BLaER1 (cell line): ENCODE measurements around the gene TTC3.
A peak's percentile ranks its signal among the peaks of the same experiment; 100 is the strongest.

Source experiments
- H3K27ac ChIP-seq: shearing (Covaris generic); formaldehyde crosslinking; 2 replicates; pipeline ENCODE4 v1.8.1; 2022
- H3K27me3 ChIP-seq: shearing (Covaris generic); formaldehyde crosslinking; 2 replicates; pipeline ENCODE4 v1.8.1; 2022
- H3K36me3 ChIP-seq: shearing (Covaris generic); formaldehyde crosslinking; 2 replicates; pipeline ENCODE4 v1.8.1; 2022
- H3K4me1 ChIP-seq: shearing (Covaris generic); formaldehyde crosslinking; 2 replicates; pipeline ENCODE4 v1.8.1; 2022
- H3K4me2 ChIP-seq: shearing (Covaris generic); formaldehyde crosslinking; 2 replicates; pipeline ENCODE4 v1.8.1; 2022
- H3K4me3 ChIP-seq: shearing (Covaris generic); formaldehyde crosslinking; 2 replicates; pipeline ENCODE4 v1.8.1; 2022
- H3K9ac ChIP-seq: shearing (Covaris generic); formaldehyde crosslinking; 2 replicates; pipeline ENCODE4 v1.8.1; 2022
- H3K9me3 ChIP-seq: shearing (Covaris generic); formaldehyde crosslinking; 2 replicates; pipeline ENCODE4 v1.8.1; 2022
- H4K20me1 ChIP-seq: shearing (Covaris generic); formaldehyde crosslinking; 2 replicates; pipeline ENCODE4 v1.8.1; 2022
- Cebpa-rat ChIP-seq: shearing (Covaris generic); IDR thresholded peaks from 2 replicates; pipeline ENCODE4 v1.8.1; 2022

Gene TTC3

DNA sequence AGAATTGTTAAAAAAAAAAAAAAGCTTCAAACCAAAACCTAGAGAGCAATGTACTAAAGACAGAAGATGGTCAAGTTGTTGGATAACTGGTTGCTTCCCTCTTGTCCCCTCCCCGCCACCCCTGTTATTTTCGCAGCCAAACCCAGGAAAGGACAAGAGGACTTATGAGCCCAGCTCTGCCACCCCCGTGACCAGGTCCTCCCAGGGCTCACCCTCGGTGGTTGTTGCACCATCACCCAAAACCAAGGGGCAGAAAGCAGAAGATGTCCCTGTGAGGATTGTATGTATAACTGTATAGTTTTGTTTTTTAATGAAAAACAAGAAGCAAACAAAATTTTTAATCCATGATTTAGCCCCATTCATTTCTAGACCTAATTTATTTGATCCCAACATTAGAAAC, 124.7 kb downstream of the TTC3 start:
- H3K9me3 ChIP-seq = no peaks in the 10 kb centered on the region
- H3K36me3 ChIP-seq = peaks cover 99% of the 10 kb centered on the region
- no peak overlapping the region for H3K4me3 ChIP-seq
- TF ChIP-seq Cebpa-rat = no peak
- no peak overlapping the region for H3K4me2 ChIP-seq
- H4K20me1 ChIP-seq = no peaks in the 10 kb centered on the region
- no peaks in the 10 kb centered on the region for H3K4me1 ChIP-seq
- H3K27me3 ChIP-seq = no peaks in the 10 kb centered on the region
- no peak overlapping the region for H3K9ac ChIP-seq
- no peak overlapping the region for H3K27ac ChIP-seq

DNA sequence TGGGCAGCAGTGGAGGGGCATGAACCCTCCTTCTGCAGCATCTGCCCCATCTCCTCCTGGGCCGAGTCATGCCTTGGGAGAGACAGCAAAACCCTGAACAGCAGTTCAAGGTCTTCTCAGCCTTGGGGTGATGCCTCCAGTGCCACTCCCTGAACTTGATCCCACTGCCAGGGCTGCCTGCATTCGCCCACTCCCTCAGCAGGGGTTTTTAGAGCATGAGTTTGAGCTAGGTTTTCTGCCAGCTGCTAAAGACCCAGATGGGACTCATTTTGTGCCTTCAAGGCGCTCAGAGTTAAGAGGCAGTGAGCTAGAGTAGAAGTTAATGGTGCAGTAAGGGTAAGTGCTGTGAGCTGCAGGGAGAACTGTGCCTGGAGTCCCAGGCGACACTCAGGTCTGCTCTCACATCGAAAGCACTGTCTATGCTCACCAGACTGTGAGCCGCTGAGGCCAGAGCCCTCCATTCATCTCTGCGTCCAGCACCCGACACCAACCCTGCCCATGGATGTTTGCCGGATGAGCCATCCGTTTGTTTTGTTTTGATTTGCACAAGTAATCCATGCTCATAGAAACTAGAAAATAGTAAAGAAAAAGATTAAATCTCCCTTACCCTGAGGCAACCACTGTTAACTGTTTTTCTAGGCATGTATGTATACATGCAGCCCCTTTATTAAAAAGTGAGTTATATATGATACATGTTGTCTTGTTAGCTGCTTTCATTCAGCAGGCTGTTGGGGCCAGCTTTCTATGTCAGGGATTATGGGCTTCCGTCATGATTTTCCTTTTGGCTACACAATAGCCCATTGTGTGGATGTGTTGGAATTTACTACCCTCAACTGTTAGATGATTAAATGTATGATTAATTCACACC, 126.2 kb downstream of the TTC3 start:
- Histone ChIP-seq H3K36me3 (peaks cover 98% of the 10 kb centered on the region), H3K4me3 (no peak overlapping the region), H3K4me1 (no peaks in the 10 kb centered on the region), H3K4me2 (no peak overlapping the region), H3K27me3 (no peaks in the 10 kb centered on the region), H3K9me3 (no peaks in the 10 kb centered on the region), H3K9ac (no peak overlapping the region), H4K20me1 (no peaks in the 10 kb centered on the region), H3K27ac (no peak overlapping the region)
- TF ChIP-seq Cebpa-rat = no peak

DNA sequence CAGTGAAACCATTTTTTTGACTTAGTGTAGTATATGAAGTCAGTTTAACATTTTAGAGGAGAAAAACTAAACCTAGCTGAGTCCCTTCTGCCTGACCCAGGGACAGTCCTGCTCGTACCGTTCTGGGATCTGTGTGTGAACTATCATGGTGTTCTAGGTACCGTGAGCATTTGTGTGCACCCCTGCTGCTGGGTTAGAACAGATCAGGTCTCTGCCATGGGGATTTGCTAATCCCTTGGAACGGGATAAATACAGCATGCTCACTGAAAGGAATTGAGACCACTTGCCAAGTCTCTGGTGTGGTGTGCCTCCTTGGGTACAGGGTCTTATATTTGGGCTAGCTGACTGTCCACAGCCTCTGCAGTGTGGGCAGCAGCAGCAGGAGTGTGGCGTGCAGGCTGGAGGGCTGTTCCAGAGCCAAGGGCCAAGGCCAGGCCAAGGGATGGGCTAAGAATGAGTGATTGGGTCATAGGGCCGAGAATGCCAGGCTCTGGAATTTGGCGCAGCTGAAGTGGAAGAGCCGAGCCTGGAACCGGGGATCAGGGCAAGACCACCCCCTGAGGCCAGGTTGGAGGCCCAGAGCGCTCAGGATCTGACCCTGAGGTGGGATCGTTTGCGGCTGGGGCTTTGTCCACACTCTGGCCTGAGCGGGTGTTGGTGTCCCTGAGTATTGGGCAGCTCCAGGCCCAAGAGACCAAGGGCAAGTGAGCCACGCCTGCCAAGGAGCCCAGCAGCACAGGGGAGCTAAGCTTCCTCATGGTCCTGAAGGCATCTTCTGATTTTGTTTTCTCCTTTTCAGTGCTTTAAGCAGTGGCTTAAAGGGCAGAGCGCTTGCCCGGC, 127.8 kb downstream of the TTC3 start:
- TF ChIP-seq Cebpa-rat = no peak
- Histone ChIP-seq H3K4me3 (no peak overlapping the region), H3K9ac (no peak overlapping the region), H3K27ac (no peak overlapping the region), H3K36me3 (peaks cover 93% of the 10 kb centered on the region), H3K9me3 (no peaks in the 10 kb centered on the region), H3K4me2 (no peak overlapping the region), H3K4me1 (no peaks in the 10 kb centered on the region), H3K27me3 (no peaks in the 10 kb centered on the region), H4K20me1 (no peaks in the 10 kb centered on the region)

DNA sequence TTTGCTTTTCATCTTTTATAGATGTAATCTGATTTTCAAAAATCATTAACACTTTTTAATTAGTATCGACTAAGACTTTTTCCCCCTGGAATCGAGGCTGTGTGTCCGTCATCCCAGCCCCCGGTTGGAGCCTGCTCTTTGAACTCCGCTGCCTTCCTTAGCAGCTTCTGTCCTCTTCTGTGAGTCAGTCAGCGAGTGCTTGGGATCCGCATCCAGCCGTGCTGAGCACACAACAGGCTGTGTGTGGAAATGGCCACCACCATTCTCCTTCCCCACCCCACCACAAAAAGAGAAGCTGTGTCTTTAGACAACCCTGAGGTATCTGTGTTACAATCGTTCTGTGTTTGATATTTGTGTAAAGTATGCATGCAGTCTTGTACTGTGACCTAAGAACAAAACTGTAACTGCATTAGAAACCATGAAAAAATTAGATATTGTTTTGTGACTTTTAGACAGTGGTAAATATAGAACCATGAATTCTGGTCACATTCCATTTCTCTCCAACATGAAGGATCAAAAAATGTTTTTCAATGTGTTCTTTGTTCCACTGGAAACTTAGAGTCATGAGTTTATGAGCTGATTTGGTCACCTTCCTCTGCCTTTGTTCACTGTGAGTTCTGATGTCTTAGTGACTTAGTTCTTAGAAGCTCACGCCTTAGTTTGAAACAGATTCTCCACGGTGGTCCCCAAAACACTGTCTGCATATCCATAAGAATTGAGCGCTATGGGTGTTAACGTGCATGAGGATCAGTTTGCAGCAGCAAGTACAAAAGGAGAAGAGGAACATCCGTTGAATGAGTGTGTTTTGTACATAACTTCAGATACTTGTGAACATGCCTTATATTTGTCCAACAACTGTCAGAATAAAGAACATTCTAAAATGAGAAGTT, 129.4 kb downstream of the TTC3 start:
- H3K36me3 ChIP-seq = peaks cover 77% of the 10 kb centered on the region
- no peaks in the 10 kb centered on the region for H3K9me3 ChIP-seq
- H4K20me1 ChIP-seq = no peaks in the 10 kb centered on the region
- H3K4me1 ChIP-seq = peaks cover 12% of the 10 kb centered on the region
- no peak overlapping the region for H3K9ac ChIP-seq
- no peak for TF ChIP-seq Cebpa-rat
- H3K4me2 ChIP-seq = no peak overlapping the region
- no peak overlapping the region for H3K27ac ChIP-seq
- no peak overlapping the region for H3K4me3 ChIP-seq
- H3K27me3 ChIP-seq = no peaks in the 10 kb centered on the region

DNA sequence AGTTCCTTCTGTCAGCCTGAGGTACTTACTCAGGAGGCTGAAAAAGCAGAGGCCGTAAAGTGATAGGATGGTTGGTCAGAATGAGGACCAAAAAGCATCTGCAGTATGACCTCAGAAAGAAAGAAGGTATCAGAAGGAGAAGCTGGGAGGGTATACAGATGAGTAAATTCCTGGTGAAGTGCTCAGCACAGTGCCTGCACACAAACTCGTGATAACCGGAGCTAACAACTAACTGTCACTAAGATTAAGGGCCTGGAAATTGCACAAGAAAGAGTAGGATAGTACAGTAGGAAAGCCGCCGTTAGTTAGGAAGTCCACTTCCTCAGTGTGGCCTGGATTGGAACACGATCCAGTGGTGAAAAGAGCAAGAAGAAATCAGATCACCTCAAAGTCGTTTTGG, 131.5 kb downstream of the TTC3 start:
- Histone ChIP-seq H3K4me1 (peaks cover 30% of the 10 kb centered on the region), H4K20me1 (no peaks in the 10 kb centered on the region), H3K9me3 (peaks cover 5% of the 10 kb centered on the region), H3K27ac (no peak overlapping the region), H3K36me3 (peaks cover 57% of the 10 kb centered on the region), H3K4me2 (no peak overlapping the region), H3K4me3 (no peak overlapping the region), H3K27me3 (no peaks in the 10 kb centered on the region), H3K9ac (no peak overlapping the region)
- TF ChIP-seq Cebpa-rat = no peak

DNA sequence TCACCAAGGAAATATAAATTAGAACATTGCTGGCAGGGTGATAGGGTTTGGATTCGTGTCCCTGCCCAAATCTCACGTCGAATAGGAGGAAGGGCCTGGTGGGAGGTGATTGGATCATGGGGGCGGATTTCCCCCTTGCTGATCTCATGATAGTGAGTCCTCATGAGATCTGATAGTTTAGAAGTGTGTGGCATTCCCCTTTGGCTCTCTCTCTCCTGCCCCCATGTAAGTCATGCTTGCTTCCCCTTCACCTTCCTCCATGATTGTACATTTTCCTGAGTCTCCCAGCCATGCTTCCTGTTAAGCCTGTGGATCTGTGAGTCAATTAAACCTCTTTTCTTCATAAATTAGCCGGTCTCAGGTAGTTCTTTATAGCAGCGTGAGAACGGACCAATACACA, 133.4 kb downstream of the TTC3 start:
- Histone ChIP-seq H3K27ac (no peak overlapping the region), H3K4me1 (peaks cover 30% of the 10 kb centered on the region), H3K9me3 (peaks cover 13% of the 10 kb centered on the region), H4K20me1 (no peaks in the 10 kb centered on the region), H3K27me3 (no peaks in the 10 kb centered on the region), H3K4me3 (no peak overlapping the region), H3K9ac (no peak overlapping the region), H3K36me3 (peaks cover 38% of the 10 kb centered on the region), H3K4me2 (0 out of 2 replicates have a peak overlapping the region, but pooled peaks have one; percentile 7)
- TF ChIP-seq Cebpa-rat = no peak

DNA sequence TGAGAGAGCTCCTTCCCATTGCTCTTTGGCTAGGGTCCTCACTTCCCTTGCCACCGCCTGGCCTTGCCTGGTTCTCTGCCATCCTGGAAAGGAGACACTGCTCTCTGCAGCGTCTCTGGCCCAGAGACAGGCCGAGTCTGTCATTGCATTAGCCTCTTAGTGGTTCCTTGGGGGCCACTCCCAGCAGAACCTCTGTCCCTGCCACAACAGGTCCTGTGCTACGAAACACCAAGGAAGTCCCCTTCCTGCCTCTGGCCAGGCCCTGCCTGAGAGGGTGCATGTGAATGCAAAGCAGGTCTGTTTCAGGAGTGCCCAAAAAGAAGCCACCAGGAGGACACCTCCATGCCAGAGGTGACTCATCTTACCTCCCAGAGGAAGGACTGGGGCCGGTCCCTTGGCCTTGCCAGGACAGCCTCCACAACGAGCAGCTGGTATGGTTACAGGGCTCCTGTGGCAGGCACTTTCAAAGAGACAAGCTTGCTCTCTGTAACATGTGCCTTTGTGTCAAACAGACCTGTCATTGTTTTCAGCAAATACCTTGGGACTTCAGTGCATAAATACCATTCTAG, 134.5 kb downstream of the TTC3 start:
- peaks cover 30% of the 10 kb centered on the region for H3K4me1 ChIP-seq
- H3K9me3 ChIP-seq = peaks cover 13% of the 10 kb centered on the region
- no peaks in the 10 kb centered on the region for H4K20me1 ChIP-seq
- TF ChIP-seq Cebpa-rat = no peak
- H3K27ac ChIP-seq = peak overlapping the region; percentile 68; the same call in 1 of the 2 replicates
- H3K4me2 ChIP-seq = peak overlapping the region; percentile 89
- H3K36me3 ChIP-seq = peaks cover 28% of the 10 kb centered on the region
- H3K4me3 ChIP-seq = peak overlapping the region; percentile 58
- no peaks in the 10 kb centered on the region for H3K27me3 ChIP-seq
- H3K9ac ChIP-seq = no peak overlapping the region

DNA sequence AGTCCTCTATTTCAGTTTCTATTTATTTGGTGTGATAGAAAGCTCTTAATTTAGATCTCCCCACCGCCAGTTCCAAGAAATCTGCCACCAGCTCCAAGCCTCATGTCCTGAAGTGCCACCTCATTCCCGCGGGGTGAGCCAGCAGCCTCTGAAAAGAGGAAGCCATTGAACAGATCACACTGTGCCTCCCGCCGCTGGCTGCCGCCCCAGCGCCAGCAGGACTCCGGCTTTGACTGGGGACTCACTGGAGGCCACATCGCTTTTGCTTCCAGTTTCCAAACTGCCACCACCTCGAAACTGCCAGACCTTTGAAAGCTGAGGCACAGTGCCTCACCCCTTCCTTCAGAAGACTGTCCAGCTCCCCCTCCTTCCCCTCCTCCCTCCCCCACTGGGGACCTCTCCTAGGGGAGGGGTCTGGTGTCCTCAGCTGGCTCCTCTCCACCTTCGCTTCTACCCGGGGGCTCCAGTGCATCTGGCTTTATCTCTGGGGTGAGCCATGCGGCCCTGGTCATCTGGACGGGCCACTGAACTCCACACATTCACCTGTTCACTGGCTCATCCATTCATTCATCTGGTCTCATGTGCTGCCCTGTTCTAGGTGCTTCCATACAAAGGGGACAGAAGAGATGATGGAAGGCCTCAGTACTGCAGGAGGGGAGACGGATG, 135.1 kb downstream of the TTC3 start:
- Histone ChIP-seq H3K27ac (peak overlapping the region; percentile 68), H4K20me1 (no peaks in the 10 kb centered on the region), H3K9me3 (peaks cover 13% of the 10 kb centered on the region), H3K4me1 (peaks cover 30% of the 10 kb centered on the region), H3K4me2 (peak overlapping the region; percentile 89), H3K36me3 (peaks cover 21% of the 10 kb centered on the region), H3K27me3 (no peaks in the 10 kb centered on the region), H3K4me3 (peak overlapping the region; percentile 58), H3K9ac (peak overlapping the region; percentile 68)
- TF ChIP-seq Cebpa-rat = no peak
